SU-DHL-6 (cell line): ENCODE data around the gene MAPK8IP1.

Experiments used
- H2AFZ ChIP-seq: fragments of 200-600 bp; sonication (generic); 2 replicates; pipeline ENCODE4 v1.6.1; 2014; ENCODE audit warnings: low read depth, mild to moderate bottlenecking, moderate library complexity, mixed read lengths, antibody characterized with exemption, low read length; ENCODE audit not compliant: severe bottlenecking
- H3F3A ChIP-seq: fragments of 200-600 bp; shearing (Covaris generic); 2 replicates; pipeline ENCODE4 v1.6.0; 2016; ENCODE audit warnings: antibody characterized with exemption, mild to moderate bottlenecking; ENCODE audit not compliant: insufficient read depth
- H3K27ac ChIP-seq: fragments of 200-600 bp; sonication (generic); 2 replicates; pipeline ENCODE4 v1.5.1; 2016; ENCODE audit warnings: low read depth, mild to moderate bottlenecking, low read length, moderate library complexity, mixed read lengths
- H3K27me3 ChIP-seq: fragments of 200-600 bp; sonication (generic), shearing (Covaris generic); 2 replicates; pipeline ENCODE4 v1.6.0; 2014; ENCODE audit warnings: mild to moderate bottlenecking, low read length
- H3K36me3 ChIP-seq: fragments of 200-600 bp; sonication (generic); 2 replicates; pipeline ENCODE4 v1.6.1; 2014; ENCODE audit warnings: mild to moderate bottlenecking, low read length, mixed read lengths
- H3K4me2 ChIP-seq: fragments of 300-600, 200-600 bp; shearing (Covaris generic), sonication (generic); 2 replicates; pipeline ENCODE4 v1.6.0; 2014; ENCODE audit warnings: low read length, low read depth, mild to moderate bottlenecking; ENCODE audit not compliant: poor library complexity, severe bottlenecking
- H3K4me3 ChIP-seq: fragments of 200-600 bp; sonication (generic); 2 replicates; pipeline ENCODE4 v1.5.1; 2014; ENCODE audit warnings: antibody characterized with exemption, low read length, mild to moderate bottlenecking, mixed read lengths; ENCODE audit not compliant: insufficient read depth, poor library complexity, severe bottlenecking
- H3K79me2 ChIP-seq: fragments of 200-600 bp; sonication (generic); 2 replicates; pipeline ENCODE4 v1.6.1; 2014; ENCODE audit warnings: mild to moderate bottlenecking, low read length, moderate library complexity; ENCODE audit not compliant: insufficient read depth
- H3K9ac ChIP-seq: fragments of 200-600 bp; sonication (generic); 2 replicates; pipeline ENCODE4 v1.7.0; 2014; ENCODE audit warnings: mild to moderate bottlenecking, low read length
- H3K9me2 ChIP-seq: fragments of 200-600 bp; sonication (generic); replicated peaks from 2 replicates; pipeline ENCODE4 v1.6.1; 2014; ENCODE audit warnings: low read length; ENCODE audit not compliant: insufficient read depth
- H3K9me3 ChIP-seq: fragments of 200-600 bp; sonication (generic); 2 replicates; pipeline ENCODE4 v1.6.1; 2014; ENCODE audit warnings: low read length, mixed read lengths; ENCODE audit not compliant: insufficient read depth
- H4K20me1 ChIP-seq: fragments of 200-600 bp; sonication (generic); 2 replicates; pipeline ENCODE4 v1.6.1; 2014; ENCODE audit warnings: low read depth, mild to moderate bottlenecking, antibody characterized with exemption, low read length, moderate library complexity, mixed read lengths
- EZH2phosphoT487 ChIP-seq: fragments of 200-600 bp; sonication (generic), shearing (Covaris generic); conservative IDR thresholded peaks from 2 replicates; pipeline ENCODE4 v1.6.1; 2018; ENCODE audit warnings: mild to moderate bottlenecking, antibody characterized with exemption, low read length, moderate library complexity, mixed read lengths
- TF ChIP-seq, protein P1 (sequence below): fragments of 200-600 bp; sonication (generic); IDR thresholded peaks from one replicate; pipeline ENCODE4 v1.5.1; 2017; ENCODE audit warnings: antibody characterized with exemption, mild to moderate bottlenecking, low read length, moderate library complexity; ENCODE audit not compliant: insufficient read depth, poor library complexity, severe bottlenecking

MAPK8IP1 gene

GRCh38 chr11:45926536-45927331, 41.3 kb downstream of the MAPK8IP1 start:
- no peaks in the 10 kb centered on the region for H3K9me3 ChIP-seq
- H3K9me2 ChIP-seq = no peaks in the 10 kb centered on the region
- no peak overlapping the region for H2AFZ ChIP-seq
- H3K36me3 ChIP-seq = no peaks in the 10 kb centered on the region
- no peak overlapping the region for H3K4me2 ChIP-seq
- no peak overlapping the region for H3K27ac ChIP-seq
- peaks cover 19% of the 10 kb centered on the region for H3F3A ChIP-seq
- no peak for TF ChIP-seq EZH2phosphoT487
- TF ChIP-seq, protein P1, sequence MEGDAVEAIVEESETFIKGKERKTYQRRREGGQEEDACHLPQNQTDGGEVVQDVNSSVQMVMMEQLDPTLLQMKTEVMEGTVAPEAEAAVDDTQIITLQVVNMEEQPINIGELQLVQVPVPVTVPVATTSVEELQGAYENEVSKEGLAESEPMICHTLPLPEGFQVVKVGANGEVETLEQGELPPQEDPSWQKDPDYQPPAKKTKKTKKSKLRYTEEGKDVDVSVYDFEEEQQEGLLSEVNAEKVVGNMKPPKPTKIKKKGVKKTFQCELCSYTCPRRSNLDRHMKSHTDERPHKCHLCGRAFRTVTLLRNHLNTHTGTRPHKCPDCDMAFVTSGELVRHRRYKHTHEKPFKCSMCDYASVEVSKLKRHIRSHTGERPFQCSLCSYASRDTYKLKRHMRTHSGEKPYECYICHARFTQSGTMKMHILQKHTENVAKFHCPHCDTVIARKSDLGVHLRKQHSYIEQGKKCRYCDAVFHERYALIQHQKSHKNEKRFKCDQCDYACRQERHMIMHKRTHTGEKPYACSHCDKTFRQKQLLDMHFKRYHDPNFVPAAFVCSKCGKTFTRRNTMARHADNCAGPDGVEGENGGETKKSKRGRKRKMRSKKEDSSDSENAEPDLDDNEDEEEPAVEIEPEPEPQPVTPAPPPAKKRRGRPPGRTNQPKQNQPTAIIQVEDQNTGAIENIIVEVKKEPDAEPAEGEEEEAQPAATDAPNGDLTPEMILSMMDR = no peak
- no peak overlapping the region for H3K9ac ChIP-seq
- no peaks in the 10 kb centered on the region for H4K20me1 ChIP-seq
- no peaks in the 10 kb centered on the region for H3K27me3 ChIP-seq
- no peaks in the 10 kb centered on the region for H3K79me2 ChIP-seq
- H3K4me3 ChIP-seq = no peak overlapping the region

DNA sequence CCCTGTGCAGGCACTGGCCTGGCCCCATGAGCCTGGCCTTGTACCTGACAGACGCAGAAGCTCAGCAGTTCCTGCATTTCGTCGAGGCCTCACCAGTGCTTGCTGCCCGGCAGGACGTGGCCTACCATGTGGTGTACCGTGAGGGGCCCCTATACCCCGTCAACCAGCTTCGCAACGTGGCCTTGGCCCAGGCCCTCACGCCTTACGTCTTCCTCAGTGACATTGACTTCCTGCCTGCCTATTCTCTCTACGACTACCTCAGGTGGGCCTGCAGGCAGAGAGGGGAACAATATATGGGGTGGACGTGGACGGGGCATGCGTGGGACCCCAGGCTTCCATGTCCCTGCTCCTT, 41.9 kb downstream of the MAPK8IP1 start:
- Histone ChIP-seq H3K9ac (no peak overlapping the region), H3K9me2 (no peaks in the 10 kb centered on the region), H2AFZ (no peak overlapping the region), H3K79me2 (0 out of 2 replicates have a peak, but pooled peaks cover 2% of the 10 kb centered on the region), H3K4me2 (no peak overlapping the region), H3F3A (peaks cover 23% of the 10 kb centered on the region), H4K20me1 (no peaks in the 10 kb centered on the region), H3K27ac (no peak overlapping the region), H3K4me3 (no peak overlapping the region), H3K27me3 (no peaks in the 10 kb centered on the region), H3K36me3 (no peaks in the 10 kb centered on the region), H3K9me3 (no peaks in the 10 kb centered on the region)
- no peak for TF ChIP-seq EZH2phosphoT487
- TF ChIP-seq, protein P1 = no peak

DNA sequence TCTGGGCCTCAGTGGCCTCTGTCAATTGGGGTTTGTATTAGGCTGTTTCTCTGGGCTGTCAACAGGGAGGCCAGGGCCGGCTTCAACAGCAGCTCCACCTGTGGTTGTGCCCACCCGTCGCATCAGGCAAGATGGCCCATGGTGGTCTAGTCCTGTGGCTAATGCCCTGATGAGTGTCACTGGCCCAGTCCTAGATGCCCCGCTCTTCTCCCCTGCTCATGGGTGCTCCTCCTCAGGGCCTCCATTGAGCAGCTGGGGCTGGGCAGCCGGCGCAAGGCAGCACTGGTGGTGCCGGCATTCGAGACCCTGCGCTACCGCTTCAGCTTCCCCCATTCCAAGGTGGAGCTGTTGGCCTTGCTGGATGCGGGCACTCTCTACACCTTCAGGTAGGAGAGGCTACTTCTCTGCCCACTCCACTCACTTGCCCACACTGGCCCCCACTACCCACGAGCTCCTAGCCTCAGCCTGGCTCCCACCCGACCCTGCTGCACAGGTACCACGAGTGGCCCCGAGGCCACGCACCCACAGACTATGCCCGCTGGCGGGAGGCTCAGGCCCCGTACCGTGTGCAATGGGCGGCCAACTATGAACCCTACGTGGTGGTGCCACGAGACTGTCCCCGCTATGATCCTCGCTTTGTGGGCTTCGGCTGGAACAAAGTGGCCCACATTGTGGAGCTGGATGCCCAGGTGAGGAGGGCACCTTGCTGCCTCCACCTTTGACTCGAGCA, 42.4 kb downstream of the MAPK8IP1 start:
- H3K9me3 ChIP-seq = no peaks in the 10 kb centered on the region
- H3K4me2 ChIP-seq = no peak overlapping the region
- H3K27ac ChIP-seq = no peak overlapping the region
- TF ChIP-seq, protein P1 = no peak
- no peak for TF ChIP-seq EZH2phosphoT487
- H3K4me3 ChIP-seq = no peak overlapping the region
- H3F3A ChIP-seq = peaks cover 28% of the 10 kb centered on the region
- no peaks in the 10 kb centered on the region for H3K9me2 ChIP-seq
- no peaks in the 10 kb centered on the region for H4K20me1 ChIP-seq
- no peak overlapping the region for H3K9ac ChIP-seq
- H3K79me2 ChIP-seq = 0 out of 2 replicates have a peak, but pooled peaks cover 7% of the 10 kb centered on the region
- H3K27me3 ChIP-seq = no peaks in the 10 kb centered on the region
- H3K36me3 ChIP-seq = no peaks in the 10 kb centered on the region
- H2AFZ ChIP-seq = no peak overlapping the region
